HEK293T (cell line): ENCODE results near the gene PDZD7.

Experiments
- ARNT ChIP-seq: fragments of 450-650 bp; IDR thresholded peaks from 2 replicates; pipeline ENCODE4 v1.6.1; 2017; ENCODE audit warnings: mild to moderate bottlenecking
- BHLHE40 ChIP-seq: fragments of 450-650 bp; IDR thresholded peaks from 2 replicates; pipeline ENCODE4 v1.6.1; 2016; ENCODE audit warnings: mild to moderate bottlenecking, moderate library complexity, borderline replicate concordance
- CTBP1 ChIP-seq: fragments of 450-650 bp; IDR thresholded peaks from 2 replicates; pipeline ENCODE4 v1.6.1; 2016; ENCODE audit warnings: borderline replicate concordance
- ELF4 ChIP-seq: fragments of 450-650 bp; IDR thresholded peaks from 2 replicates; pipeline ENCODE4 v1.6.1; 2017; ENCODE audit warnings: antibody characterized with exemption
- NFRKB ChIP-seq: fragments of 450-650 bp; IDR thresholded peaks from 2 replicates; pipeline ENCODE4 v1.6.1; 2016; ENCODE audit warnings: mild to moderate bottlenecking, moderate library complexity
- SP1 ChIP-seq: fragments of 450-650 bp; IDR thresholded peaks from 2 replicates; pipeline ENCODE4 v1.6.1; 2017
- SUZ12 ChIP-seq: fragments of 450-650 bp; IDR thresholded peaks from 2 replicates; pipeline ENCODE4 v1.6.1; 2016; ENCODE audit warnings: mild to moderate bottlenecking
- TARDBP ChIP-seq: fragments of 450-650 bp; IDR thresholded peaks from 2 replicates; pipeline ENCODE4 v1.6.1; 2016

GRCh38 chr10:100968062-100968736 is 62.7 kb downstream of the PDZD7 start:
- TF ChIP-seq SUZ12 (no peak), ELF4 (no peak), NFRKB (no peak), BHLHE40 (no peak), TARDBP (no peak), ARNT (no peak), CTBP1 (no peak), SP1 (no peak)
